HG03469 (cell line): ENCODE data around the gene MOXD1.

Experiments used
- ATAC-seq: cut with Tn5 transposase; IDR thresholded peaks from one replicate; pipeline ENCODE4 v1.9.1; 2021; ENCODE audit warnings: mild to moderate bottlenecking, moderate library complexity, moderate number of reproducible peaks; ENCODE audit not compliant: unreplicated experiment

Gene MOXD1

DNA sequence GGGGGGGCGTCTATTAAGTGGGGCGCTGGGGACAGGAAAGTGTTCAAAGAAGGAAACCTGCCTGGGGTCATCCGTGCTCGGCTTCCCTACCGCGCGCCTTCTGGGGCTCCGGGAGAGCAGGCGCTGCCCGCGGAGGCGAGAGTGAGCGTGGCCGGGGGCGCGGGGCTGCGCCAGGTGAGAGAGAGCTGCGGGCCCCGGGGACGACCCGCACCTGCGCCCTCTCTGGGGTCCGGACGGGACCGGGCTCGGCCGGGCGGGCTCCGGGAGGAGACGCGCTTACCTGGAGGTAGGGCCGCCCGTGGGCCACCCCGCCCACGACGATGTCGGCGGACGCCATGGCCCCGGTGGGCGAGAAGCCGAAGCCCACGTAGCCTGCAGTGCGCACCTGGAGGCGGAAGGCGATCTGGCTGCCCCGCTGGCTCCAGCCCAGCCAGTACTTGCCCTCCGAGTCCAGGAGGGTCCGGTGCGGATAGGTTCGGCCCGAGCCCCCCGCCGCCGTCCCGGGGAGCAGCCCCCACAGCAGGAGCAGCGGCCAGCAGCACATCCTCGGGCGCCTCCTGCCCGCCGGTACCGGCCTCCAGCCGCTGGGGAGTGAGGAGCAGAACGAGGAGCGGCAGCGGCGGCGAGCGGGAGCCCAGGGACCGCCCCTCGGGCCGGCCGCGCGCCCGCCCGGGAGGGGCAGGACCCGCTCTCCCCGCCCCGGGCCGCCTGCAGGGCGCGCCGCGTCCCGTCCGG, at the start of gene MOXD1:
Gene MOXD1, minus strand, starts transcription at position 593 of the 735 bp plus-strand sequence. Its CDS starts 49 bp downstream, at position 544.
- peak; percentile 34 for ATAC-seq

GRCh38 chr6:132446855-132447241, 45.6 kb upstream of the MOXD1 start:
- no peak for ATAC-seq

DNA sequence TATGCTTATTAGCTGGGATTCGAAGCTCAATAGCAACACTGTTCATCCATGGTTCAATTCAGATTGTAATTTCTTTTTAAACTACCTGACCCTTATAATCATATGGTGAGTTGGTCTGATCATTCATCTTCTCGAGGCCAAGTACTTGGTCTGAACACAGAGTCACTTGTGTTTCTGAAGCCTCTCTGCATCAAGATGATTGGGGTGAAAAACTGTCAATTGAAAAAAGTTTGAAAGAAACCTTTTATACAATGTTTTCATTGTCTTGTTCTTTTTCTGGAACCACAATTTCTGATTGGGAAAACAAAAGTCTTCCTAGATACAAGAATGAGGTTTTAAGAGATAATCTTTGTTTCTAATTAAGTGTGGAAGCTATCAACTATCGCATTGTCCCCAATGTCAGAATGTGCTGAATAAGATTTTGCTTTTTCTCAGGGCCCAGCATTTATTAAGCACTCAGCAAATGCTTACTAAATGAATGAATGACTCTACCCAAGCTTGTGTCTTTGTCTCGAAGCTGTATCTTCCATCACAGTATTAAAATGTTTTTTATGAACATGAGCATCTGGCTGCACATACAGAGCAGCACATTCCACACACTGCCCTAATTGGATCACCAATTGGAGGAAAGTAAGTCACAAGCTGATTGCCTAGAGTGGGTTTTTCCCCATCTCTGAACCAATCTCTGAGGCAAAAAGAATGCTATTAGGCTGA, 45.0 kb upstream of the MOXD1 start:
- ATAC-seq, result no peak

DNA sequence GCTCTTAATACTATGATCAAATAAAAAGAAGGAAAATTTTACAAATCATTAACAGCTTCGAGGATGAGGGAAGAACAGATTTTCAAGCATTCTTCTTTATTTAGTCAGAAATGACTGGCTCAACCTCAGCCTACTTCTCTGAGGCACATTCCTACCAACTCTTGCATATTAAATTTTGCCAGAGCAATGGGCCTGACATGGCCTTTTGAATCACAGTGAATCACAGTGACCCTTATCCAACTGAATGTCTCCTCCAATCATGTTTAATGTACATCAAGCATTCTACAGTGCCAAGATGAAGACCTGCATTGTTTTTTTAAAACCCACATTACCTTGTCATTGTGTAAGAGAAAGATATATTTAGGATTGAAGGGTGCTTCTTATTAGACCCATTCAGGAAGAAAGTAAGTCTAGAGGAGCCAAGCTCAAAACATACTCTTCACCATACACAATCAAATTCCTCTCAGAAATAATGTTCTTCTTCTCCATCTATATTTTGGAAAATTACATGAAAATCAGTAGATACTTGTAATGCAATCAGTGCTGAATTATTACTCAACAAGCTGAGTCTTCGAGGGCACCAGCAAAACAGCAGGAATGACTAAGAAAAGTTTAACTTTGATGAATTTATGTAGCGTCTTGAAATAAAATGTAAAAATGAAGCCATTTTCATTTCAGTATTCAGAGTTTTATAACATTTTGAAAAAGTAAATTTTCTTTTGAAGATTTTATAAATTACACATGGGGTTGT, 44.1 kb upstream of the MOXD1 start:
- ATAC-seq, result no peak

GRCh38 chr6:132443206-132443605, 41.9 kb upstream of the MOXD1 start:
- no peak for ATAC-seq

DNA sequence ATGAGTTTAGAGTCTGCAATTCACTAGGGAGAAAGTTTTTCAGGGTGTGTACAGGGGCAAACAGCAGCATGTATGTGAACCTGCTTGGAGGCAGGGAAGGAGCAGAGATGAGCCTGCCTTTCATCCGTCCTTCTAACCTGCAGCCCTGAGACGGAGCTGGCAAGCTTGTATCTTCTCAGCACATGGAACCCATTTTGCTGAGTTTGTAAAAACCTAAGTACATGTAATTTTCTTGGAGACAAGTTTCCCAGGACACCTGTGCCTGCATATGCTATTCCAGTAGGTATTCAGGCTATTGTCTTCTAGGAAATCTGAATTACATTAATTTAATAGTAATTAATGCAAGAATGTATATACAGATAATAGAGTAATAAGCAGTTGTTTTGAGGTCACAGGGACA, 28.8 kb upstream of the MOXD1 start:
- no peak for ATAC-seq

- ATAC-seq, result no peak
These were observed 23.9 kb upstream of the MOXD1 start for GRCh38 chr6:132425176-132425575.

- no peak for ATAC-seq
These were observed 22.6 kb upstream of the MOXD1 start for GRCh38 chr6:132423839-132424238.

GRCh38 chr6:132418235-132418965, 17.1 kb upstream of the MOXD1 start:
- ATAC-seq, result no peak

- no peak for ATAC-seq
These were observed 13.5 kb upstream of the MOXD1 start for GRCh38 chr6:132414761-132415160.

DNA sequence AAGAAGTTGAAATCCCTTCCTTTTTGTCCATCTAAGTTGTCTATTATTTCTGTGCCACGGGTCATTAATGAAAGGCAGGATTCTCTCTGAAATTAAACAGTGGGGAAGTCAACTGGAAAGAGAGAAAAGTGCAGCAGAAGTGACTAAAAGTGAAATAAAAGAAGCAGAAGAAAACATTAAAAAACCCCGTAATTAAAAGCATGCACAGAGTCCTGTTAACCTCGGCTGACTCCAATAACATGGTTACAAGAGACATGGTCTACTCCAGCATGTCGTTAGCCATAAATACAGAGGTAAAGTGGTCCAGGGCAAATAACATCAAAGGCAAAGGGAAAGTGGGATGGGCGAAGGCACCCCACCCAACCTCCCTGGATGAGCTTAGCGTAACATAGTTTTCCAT, 13.0 kb upstream of the MOXD1 start:
- no peak for ATAC-seq

DNA sequence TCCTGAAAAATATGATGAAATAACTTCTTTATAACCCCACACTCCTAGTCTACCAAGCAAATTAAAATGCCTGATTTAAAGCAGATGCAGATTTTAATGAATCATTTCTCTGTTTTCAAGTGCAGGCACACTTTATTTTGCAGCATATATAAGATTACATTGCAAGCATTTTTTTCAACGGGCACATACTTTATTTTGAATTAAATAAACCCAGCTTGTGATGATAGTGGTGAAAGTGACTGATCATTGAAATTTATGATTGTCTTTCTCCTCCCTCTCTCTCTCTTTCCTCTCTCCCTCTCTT, 12.2 kb upstream of the MOXD1 start:
- no peak for ATAC-seq

GRCh38 chr6:132412656-132413498, 11.6 kb upstream of the MOXD1 start:
- no peak for ATAC-seq

DNA sequence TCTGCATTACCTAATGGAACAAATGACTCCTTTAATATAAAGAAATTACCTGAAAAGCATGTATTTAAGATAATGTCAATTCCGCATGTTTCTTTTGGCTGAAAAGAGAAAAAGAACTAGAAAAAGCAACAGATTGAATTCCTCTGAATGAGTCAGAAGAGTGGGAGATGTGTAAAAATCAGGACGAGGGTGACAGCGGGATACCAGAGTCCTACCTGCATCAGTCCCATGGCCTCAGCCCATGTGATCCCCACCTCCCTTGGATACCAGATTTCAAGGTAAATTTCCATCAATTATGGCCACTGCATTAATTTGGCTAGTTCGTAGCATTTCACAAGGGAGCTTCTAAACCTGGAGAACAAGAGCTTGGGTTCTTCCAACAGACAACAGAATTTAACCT, 10.0 kb upstream of the MOXD1 start:
- ATAC-seq, result no peak

DNA sequence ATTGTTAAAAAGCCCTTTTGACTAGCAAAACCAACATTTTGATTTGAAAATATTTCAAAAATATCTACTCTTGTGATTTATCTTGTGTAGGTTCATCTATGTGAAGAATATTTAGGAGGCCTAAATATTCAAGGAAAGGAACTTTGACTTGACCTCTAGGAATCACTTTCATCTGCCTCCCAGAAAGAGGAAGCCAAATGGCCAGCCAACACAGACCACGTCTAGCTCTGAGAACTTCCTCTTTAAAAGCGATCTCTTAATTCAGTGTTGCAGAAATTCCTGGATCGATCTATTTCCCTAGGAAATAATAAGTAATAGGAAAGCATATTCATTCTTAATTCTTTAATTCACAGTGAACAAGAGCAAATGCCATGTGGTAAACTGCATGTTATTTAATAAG, 9.6 kb upstream of the MOXD1 start:
- no peak for ATAC-seq

GRCh38 chr6:132405143-132405915, 4.1 kb upstream of the MOXD1 start:
- peak; percentile 68 for ATAC-seq

GRCh38 chr6:132404736-132405135, 3.5 kb upstream of the MOXD1 start:
- no peak for ATAC-seq

- ATAC-seq, result no peak
These were observed 3.1 kb upstream of the MOXD1 start for GRCh38 chr6:132404330-132404729.

- ATAC-seq, result no peak
These were observed 477 bp upstream of the MOXD1 start for GRCh38 chr6:132401618-132402285.
